ENCODE data around the gene DNAJC5G.

DNA sequence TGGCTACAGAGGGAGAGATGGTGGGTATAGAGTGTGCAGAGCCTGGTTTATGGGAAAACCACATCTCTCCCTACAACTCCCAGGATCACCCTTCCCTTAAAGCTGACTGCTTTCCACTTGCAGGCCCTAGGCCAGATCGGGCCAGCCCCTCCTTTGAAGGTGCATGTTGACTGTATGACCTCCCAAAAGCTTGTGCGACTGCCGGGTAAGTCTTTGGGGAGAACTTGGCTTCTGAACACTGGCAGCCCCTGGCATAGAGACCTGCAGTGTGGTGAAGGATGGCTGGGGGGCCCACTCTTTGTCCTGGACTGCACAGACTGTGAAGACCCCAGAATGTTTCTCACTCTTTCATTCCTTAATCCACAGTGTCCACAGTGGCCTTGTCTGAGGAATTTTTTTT lies 38.6 kb upstream of the DNAJC5G start:
- TF ChIP-seq CTCF (IDR thresholded peaks at IDR 0.05) (no peak), POLR2A (IDR thresholded peaks at IDR 0.05) (no peak), POLR2AphosphoS5 (IDR thresholded peaks at IDR 0.05; ENCODE audit: insufficient read depth in 1 of 2, low read depth in 1 of 2) (no peak)

Data from vagina (tissue), 2 donors.